Dedifferentiated amniotic fluid mesenchymal stem cell (primary cell): ENCODE results near the gene SKAP2.

Experiments
- DNase-seq: peaks from one replicate; pipeline ENCODE4 v3.0.0-alpha.2; 2016; ENCODE audit errors: extremely low spot score

SKAP2 gene

DNA sequence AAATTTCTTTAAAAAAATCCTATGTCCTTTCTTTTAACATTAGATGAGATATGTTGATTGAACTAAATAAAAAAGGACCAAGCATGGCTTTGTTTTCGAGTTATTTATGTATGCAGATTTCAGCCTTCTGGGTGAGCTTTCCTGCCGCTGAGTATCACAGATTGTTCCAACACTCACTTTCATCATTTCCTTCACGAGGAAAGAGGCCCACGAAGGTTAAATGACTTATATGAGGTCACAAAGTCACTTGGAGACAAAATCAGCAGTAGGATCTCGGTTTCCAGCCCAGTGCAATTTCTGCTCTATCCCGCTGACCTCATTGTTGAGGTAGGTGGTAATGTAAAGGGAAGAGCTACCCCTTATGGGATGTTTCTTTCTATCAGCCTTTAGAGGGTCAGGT, 226.8 kb downstream of the SKAP2 start:
- no peak for DNase-seq

DNA sequence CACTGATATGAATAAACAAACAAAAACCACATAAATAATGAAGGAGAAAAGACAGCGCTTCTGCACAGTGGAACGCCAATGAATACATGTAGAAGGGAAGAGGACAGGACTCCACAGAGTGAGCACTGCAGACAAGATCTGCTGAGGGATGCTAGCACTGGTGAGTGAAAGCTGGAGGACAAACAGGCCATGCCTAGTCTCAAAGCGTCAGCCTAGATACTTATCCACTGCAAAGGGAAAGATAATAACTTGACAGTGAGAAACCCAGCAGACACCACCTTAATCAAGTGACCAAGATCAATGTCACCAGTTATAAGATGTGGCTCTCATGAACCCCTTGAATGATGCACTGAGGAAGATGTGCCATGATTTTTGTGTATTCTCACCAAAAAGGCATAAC, 227.6 kb downstream of the SKAP2 start:
- no peak for DNase-seq

DNA sequence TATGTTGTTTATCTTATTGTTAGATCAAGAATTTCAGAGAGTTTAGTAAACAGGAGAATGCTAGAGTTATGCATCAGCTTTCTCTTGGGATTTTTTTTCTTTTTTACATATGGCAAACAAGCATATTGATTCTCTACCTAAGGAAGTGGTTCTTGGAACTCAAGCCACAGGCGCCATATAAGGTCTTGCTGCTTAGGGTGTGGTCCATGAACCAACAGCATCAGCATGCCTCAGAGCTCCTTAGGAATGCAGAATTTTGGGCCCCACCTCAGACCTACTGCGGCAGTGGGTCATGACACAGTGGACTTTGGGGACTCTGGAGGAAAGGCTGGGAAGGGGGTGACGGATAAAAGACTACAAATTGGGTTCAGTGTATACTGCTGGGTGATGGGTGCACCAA, 230.8 kb downstream of the SKAP2 start:
- DNase-seq = no peak

DNA sequence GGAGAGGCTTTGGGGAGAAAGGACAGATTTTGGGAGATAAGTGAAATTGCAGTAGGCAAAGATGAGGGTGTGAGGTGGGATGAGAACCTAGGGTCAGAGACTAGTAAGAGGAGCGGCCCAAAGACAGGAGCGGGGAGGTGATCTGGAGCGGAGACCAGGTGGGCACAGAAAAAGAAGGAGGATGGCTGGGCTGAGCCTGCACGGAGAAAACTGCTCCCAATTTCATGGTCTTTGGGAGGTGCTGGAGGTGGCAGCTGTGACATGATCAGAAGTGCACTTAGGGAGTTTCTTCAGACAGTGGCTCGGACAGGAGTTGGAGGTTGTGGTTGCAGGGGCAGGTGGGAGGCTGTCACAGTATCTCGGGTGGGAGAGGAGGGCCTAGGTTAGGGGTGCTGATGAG, 232.8 kb downstream of the SKAP2 start:
- DNase-seq = no peak

DNA sequence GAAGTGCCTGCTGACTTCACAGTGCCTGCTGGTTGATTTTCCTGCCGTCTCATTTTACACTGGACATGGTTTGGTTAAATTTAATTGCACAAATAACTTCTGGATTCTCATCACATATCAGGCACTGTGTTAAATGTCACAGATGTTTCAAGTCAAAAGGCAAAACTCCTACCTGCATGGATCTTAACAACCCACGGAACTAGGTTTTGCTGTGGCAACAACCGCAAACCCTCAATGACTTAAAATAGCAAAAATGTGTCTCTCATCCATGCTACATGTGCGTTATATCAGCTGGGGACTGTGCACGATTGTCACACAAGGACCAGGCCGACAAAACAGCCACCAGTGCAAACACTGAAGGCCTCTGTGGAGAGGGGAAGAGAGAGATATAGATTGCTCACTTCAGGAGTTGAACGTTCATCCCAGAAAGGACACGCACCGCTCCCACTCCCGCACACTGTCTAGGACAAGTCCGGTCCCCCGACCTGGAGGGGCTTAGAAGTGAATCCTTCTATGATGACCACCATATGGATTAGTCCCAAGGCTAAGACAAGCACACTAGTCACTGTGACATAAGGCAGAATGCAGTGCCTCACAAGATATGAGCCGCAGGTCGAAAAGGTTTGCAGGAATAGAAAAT, 233.3 kb downstream of the SKAP2 start:
- no peak for DNase-seq

DNA sequence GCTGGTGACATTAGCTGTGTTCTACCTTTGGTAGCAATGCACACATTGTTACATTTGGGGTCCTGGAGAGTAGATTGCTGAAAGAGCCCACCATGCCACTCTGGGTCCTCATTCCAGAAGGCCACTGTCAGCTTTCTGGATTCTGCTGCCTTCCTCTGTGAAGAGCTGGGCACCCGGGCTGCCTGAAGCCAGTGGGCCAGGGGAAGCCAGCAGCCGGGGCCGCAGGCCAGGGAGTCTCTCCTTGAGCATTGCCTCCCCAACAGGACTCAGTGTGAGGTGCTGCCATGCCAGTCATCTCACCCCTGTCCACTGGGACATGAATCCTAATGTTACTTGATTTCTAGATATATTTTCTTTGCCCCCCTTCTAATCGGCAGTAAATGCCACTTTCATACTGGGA, 234.0 kb downstream of the SKAP2 start:
- no peak for DNase-seq

DNA sequence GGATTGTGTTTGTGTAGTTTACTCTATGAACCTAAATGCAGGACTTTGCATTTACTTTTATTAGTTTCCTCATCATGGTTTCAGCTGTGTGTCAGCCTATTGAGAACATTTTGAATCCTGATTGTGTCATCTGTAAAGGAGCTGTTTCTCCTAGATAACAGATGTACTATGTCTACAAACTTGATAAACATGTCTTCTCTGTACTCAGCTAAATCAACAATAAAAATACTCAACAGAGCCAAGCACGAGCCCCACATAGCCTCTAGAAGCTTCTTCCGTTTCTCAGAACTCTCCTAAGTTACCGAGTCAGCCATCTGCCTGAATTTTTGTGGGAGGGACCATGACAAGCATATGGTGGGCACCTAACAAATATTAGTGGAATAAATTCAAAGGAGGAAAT, 234.7 kb downstream of the SKAP2 start:
- no peak for DNase-seq

DNA sequence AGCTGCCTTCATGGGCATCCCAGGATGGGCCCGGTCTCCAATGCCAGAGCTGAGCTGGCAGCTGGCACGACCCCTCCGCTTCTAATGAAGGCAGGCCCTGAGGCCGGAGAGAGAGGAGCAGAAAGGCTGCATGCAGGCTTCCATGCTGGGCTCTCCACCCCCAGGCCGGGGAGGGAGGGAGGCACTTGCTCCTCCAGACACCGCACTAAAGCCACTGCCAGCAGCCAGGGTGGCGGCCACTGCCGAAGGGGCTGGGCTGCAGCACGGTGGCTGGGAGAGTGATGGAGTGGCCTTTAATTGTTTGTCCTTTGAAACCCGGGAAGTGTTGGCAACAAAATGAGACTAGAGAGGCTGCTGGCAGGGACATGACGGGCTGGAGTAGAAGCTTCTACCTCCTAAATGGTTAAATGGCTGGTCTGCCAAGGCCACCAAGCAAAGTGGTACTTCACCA, 236.5 kb downstream of the SKAP2 start:
- no peak for DNase-seq

DNA sequence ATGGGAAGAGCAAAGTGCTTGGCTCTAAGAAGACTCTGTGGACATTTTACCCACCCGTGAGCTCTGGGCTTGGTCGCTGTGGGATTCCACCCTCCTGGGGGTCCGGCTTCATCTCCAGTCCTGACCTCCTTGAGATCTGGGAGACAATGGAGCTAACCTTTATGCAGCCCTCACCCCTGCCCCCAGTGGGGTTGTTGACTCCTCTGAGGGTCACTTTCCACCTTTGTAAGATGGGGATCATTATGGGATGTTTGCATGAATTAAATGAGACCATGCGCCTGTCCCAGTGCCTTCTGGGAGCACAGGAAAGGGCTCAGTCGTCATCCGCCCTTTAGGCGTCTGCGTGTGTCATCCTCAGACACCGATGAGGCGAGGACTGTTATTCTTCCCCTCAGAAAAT, 237.2 kb downstream of the SKAP2 start:
- DNase-seq = no peak

DNA sequence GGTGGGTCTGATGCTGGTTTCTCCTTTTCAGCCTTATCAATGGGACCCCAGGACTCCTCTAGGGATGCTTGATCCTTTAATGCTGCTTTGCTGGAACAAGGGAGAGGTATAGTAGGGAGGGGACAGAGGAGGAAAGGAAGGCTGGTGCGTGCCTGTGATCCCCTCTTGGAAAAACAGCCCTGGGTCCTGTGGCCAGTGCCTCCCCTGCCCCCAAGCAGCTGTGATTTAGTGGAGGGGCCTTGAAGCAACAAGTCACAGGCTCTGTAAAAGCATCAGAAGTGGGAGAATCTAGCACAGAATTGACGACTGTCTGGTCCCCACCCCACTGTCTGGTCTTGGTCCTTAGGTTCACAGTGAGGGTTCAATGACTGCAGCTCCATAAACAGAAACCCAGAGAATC, 237.7 kb downstream of the SKAP2 start:
- no peak for DNase-seq

DNA sequence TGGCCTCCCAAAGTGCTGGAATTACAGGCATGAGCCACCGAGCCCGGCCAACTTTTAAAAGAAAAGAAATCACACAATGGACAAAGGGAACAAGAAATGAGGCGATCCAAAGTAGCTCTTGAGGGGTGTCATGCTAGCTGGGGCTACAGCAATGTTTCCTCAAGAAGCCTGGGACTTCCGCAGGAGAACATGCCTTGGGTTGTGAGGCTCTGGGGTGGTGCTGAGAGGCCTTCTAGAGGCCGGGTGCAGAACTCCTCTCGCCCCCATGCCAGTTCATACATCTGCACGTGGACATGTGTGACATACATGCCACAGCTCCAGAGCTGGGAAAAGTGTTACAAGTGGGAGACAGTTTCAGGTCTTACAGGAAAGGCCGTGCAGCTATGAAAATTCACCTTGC, 238.2 kb downstream of the SKAP2 start:
- no peak for DNase-seq

DNA sequence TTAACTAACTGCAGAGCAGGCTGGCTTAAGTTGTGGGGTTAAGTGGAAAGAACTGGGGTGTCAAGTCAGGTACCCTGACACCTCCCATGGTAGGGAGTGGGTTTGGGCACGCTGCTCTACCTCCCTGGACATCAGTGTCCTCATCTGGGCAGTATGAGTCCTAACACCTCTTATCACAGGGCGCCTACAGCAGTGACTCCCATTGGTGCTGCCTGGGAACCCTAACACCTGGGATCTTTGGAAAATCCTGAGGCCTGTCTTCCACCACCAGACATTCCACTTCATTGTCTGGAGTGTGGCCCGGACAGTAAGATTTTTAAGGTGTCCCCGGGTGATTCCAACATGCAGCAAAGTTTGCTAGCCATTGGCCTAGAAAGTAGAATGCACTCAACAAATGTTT, 239.1 kb downstream of the SKAP2 start:
- DNase-seq = no peak

DNA sequence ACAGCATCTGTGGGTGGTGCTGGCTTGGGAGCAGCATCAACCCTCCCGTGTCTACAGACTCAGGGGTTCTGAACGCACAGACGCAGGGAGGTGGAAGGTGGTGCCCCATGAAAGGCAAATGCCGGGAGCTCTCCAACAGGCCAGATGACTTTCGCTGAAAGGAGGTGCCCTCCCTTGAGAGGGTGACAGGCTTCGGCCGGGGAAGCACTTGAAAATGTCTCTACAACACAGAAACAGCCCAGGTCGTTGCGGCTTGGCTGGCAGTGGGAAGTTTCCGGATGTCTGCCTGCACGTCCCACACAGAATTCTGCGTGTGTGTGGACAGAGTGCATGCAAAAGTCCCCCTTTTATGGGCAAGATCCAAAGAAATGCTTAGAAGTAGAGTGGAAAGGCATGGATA, 239.6 kb downstream of the SKAP2 start:
- no peak for DNase-seq

DNA sequence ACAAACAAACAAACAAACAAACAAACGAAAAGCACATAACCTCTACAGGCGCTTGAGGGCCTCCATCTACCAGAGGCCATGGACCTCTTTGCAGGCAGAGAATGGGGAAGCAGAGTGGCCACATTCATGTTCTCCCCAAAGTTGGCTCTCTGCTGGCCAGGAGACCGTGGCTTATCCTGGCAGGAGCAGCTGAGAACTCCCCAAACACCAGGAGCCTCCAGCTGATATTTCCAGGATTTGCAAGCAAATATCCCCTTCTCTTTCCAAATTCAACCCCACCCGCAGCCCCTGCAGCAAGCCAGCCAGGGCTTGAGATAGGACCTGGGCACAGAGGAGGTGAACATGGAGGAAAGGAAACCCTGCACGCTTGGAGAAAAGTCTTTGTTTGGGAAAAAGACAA, 240.0 kb downstream of the SKAP2 start:
- no peak for DNase-seq

DNA sequence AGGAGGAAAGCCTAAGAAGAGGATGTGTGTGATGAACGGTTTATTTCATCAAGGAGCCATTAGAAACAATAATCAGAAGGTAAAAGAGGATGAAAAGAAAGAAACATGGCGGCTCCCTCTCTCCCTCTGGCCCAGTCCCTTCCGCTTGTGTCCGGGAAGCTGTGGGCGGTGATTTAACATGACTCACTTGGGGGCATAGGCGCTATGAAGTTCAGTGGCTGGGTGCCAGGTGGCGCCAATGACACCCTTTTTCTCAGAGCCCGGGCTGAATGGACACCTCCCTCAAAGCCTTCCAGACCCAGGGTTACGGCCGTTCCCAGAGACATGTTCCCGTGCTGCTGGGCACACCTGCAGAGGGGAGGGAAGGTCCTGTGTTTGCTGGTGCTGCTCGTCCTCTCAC, 244.0 kb downstream of the SKAP2 start:
- no peak for DNase-seq

DNA sequence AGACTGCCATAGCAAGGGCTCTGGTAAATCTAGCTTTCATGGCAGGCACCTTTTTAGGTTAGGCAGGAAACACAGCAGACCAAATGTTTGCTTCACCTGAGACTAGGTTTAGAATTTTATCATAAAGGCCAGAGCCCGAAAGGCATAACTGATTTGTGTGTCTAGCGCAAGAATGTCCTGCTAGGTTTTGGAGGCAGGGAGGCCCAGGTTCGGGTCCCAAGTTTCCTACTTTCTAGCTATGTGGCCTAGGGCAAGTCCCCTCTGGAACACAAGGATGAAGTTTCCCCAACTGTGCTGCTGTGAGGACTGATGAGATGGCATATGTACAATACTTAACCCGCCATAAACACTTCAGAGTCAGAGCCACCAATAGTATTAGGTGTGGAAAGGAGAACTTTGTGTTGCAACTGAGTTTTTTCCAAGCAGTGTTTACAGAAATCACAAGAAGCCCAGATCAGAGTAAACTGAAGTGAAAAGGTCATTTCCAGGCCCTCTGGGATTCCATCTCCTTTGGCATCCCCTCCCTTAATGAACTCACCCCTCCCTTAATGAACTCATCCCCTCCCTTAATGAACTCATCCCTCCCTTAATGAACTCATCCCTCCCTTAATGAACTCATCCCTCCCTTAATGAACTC, 244.9 kb downstream of the SKAP2 start:
- no peak for DNase-seq

DNA sequence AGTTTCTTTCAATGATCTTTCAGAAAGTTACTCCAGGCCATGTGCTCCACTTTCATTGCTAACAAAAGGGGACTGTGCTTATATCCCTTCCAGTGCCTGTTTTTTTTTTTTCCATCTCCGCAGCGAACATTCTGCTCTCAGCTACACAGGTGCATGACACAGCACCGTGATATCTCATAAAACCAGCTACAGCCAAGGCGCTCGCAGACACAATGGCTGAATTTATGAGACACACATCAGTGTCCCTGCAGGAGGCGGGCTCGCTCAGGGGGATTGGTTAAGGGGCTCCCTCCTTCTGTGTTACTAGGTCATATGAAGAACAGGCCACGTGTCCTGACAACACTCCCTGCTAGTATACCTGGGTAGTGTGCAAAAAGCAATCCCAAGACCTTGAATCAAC, 245.5 kb downstream of the SKAP2 start:
- no peak for DNase-seq

DNA sequence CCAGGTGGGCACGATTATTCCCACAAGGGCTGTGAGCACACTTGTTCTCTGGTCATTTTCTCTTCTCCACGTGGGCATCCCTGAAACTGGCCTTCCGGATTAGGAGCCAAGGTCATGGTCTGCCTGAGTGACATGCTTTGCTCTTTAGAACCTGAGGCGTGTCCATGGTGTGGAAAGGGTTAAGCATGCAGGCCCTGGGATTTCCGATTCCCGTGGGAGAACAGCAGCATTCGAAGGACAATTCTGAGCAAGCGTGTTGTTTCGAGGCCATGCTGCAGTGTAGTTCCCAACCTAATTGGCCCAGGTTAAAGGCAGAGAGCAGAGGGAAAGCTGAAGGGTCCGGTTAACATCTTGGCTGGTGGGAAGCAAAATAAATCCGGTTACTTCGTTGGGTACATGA, 245.9 kb downstream of the SKAP2 start:
- DNase-seq = no peak
